Measurements from ENCODE around the gene DNAH17. TPM values are rescaled to one million over a fixed set of nuclear protein-coding genes. Genes with fewer than 3 reads are reported as not detected.

Gene DNAH17
- total RNA-seq, 1 donor from 2014 or later, result 0.54 TPM

- Mint-ChIP-seq H3K9me3 (ENCODE audit: unreplicated experiment) (no peaks in the 10 kb centered on the region), H3K4me1 (ENCODE audit: unreplicated experiment) (no peaks in the 10 kb centered on the region), H3K27me3 (ENCODE audit: unreplicated experiment) (no peaks in the 10 kb centered on the region), H3K27ac (ENCODE audit: unreplicated experiment) (no peak overlapping the region), H3K36me3 (ENCODE audit: unreplicated experiment) (no peaks in the 10 kb centered on the region), H3K4me3 (ENCODE audit: unreplicated experiment) (no peak overlapping the region)
- no peak for TF ChIP-seq CTCF (IDR thresholded peaks at IDR 0.05)
- no peak for DNase-seq (ENCODE audit: extremely low spot score, unreplicated experiment)
Measured at GRCh38 chr17:78527345-78527744, 49.9 kb downstream of the DNAH17 start.

GRCh38 chr17:78526231-78527025 is 50.8 kb downstream of the DNAH17 start:
- H3K27ac Mint-ChIP-seq (ENCODE audit: unreplicated experiment), result no peak overlapping the region
- no peaks in the 10 kb centered on the region for H3K27me3 Mint-ChIP-seq (ENCODE audit: unreplicated experiment)
- H3K4me1 Mint-ChIP-seq (ENCODE audit: unreplicated experiment), result no peaks in the 10 kb centered on the region
- H3K9me3 Mint-ChIP-seq (ENCODE audit: unreplicated experiment), result no peaks in the 10 kb centered on the region
- DNase-seq (ENCODE audit: extremely low spot score, unreplicated experiment), result no peak
- no peaks in the 10 kb centered on the region for H3K36me3 Mint-ChIP-seq (ENCODE audit: unreplicated experiment)
- no peak for TF ChIP-seq CTCF (IDR thresholded peaks at IDR 0.05)
- no peak overlapping the region for H3K4me3 Mint-ChIP-seq (ENCODE audit: unreplicated experiment)

- no peaks in the 10 kb centered on the region for H3K27me3 Mint-ChIP-seq (ENCODE audit: unreplicated experiment)
- no peak for DNase-seq (ENCODE audit: extremely low spot score, unreplicated experiment)
- no peaks in the 10 kb centered on the region for H3K36me3 Mint-ChIP-seq (ENCODE audit: unreplicated experiment)
- H3K4me1 Mint-ChIP-seq (ENCODE audit: unreplicated experiment), result no peaks in the 10 kb centered on the region
- H3K27ac Mint-ChIP-seq (ENCODE audit: unreplicated experiment), result no peak overlapping the region
- no peak overlapping the region for H3K4me3 Mint-ChIP-seq (ENCODE audit: unreplicated experiment)
- H3K9me3 Mint-ChIP-seq (ENCODE audit: unreplicated experiment), result no peaks in the 10 kb centered on the region
- TF ChIP-seq CTCF (IDR thresholded peaks at IDR 0.05), result no peak
Measured at GRCh38 chr17:78525511-78526160, 51.6 kb downstream of the DNAH17 start.

- no peak for TF ChIP-seq CTCF (IDR thresholded peaks at IDR 0.05)
- Mint-ChIP-seq H3K4me1 (ENCODE audit: unreplicated experiment) (peaks cover 1% of the 10 kb centered on the region), H3K27me3 (ENCODE audit: unreplicated experiment) (no peaks in the 10 kb centered on the region), H3K4me3 (ENCODE audit: unreplicated experiment) (no peak overlapping the region), H3K9me3 (ENCODE audit: unreplicated experiment) (no peaks in the 10 kb centered on the region), H3K27ac (ENCODE audit: unreplicated experiment) (no peak overlapping the region), H3K36me3 (ENCODE audit: unreplicated experiment) (no peaks in the 10 kb centered on the region)
- no peak for DNase-seq (ENCODE audit: extremely low spot score, unreplicated experiment)
Measured at GRCh38 chr17:78524870-78525510, 52.2 kb downstream of the DNAH17 start.

Measured in osteocyte (in vitro differentiated cells).